Subcutaneous adipose tissue (tissue), 4 donors: ENCODE measurements around the gene STARD3NL. TPM values are rescaled to one million over a fixed set of nuclear protein-coding genes. Genes with fewer than 3 reads are reported as not detected.

Experiments used
- CTCF ChIP-seq: fragments of 450-650 bp; IDR thresholded peaks from one replicate; pipeline ENCODE4 v1.5.1; 2016; ENCODE audit warnings: low read depth, mild to moderate bottlenecking, control low read depth, antibody characterized with exemption, moderate library complexity
- total RNA-seq, 4 donors: library from RNA; depleted of rRNA; stranded (reverse); fragments of >200 nt; gene quantifications; one replicate each; pipeline ENCODE4 v1.1.0, GENCODE V29; 2016

Gene STARD3NL
- total RNA-seq, 4 donors from 2014 or later: 33.0 to 50.4 (median 42.3) TPM

GRCh38 chr7:38169847-38170246 lies 8.2 kb upstream of the STARD3NL start:
- no peak for TF ChIP-seq CTCF

DNA sequence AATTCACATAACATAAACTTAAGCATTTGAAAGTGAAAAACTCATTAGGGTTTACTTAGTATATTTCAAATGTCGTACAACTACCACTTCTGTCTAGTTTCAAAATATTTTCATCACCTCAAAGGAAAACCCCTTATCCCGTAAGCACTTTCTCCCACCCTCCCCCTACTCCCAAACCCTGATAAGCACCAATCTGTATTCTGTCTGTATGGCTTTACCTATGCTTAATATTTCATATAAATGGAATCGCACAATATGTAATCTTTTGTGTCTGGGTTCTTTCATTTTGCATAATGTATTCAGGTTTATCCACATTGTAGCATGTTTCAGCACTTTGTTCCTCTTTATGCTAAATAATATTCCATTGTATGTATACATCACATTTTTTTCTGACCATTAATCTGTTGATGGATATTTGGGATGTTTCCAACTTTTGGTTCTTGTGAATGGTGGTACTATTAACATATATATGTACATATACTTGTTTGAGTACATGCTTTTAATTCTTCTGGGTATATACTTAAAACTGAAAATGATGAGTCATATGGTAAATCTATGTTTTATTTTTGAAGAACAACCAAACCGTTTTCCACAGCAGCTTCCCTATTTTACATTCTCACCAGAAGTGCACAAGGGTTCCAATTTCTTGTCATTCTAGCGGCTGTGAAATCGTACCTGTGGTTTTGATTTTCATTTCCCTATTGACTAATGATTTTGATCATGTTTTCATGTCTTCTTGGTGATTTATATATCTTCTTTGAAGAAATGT lies 6.2 kb upstream of the STARD3NL start:
- TF ChIP-seq CTCF: no peak

DNA sequence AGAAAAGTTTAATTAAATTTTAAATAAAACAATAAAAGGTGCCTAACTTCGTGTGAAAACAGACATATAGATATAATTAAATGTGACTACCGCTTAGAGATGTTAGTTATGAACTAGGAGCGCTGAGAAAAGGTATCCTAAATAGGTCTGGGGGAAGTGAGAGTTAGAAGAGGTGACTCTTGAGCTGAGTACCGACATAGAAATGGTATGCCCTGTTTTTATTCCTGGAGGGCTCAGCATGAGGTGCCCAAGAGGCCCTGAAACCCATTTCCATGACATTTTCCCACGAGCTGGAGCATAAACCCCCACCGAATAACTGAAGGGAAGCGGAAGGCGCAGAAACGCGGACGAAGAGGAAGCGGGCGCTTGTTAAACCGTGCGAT lies 433 bp upstream of the STARD3NL start:
- TF ChIP-seq CTCF: no peak

DNA sequence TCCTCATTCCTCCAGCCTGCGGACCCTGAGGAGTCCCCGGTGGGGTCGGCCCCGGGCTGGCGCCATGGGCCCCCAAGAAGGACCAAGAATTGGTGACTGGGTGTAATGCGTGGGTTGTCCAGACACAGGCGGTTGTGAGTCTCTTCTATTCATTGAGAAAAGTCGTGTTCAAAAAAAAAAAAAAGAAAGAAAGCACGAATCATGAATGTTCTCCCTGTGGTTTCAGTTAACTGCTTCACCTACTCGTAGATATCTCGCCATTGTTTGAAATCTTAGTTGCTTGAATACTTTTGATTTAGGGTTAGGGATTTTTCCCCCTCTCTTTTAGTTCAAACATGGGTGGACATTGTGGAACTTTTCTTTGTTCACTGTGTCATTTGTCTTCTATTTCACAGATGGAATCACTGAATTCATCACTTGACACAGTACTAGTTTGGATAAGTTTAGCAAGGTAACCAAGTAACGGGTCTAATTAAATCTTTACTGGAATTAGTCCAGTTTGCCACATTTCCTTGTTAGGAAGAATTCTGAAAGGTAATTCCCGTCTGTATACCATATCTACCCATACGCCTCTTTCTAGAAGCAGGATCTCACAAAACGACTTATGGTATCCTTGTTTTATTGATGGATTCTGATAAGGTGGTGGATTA lies 775 bp downstream of the STARD3NL start:
- no peak for TF ChIP-seq CTCF

DNA sequence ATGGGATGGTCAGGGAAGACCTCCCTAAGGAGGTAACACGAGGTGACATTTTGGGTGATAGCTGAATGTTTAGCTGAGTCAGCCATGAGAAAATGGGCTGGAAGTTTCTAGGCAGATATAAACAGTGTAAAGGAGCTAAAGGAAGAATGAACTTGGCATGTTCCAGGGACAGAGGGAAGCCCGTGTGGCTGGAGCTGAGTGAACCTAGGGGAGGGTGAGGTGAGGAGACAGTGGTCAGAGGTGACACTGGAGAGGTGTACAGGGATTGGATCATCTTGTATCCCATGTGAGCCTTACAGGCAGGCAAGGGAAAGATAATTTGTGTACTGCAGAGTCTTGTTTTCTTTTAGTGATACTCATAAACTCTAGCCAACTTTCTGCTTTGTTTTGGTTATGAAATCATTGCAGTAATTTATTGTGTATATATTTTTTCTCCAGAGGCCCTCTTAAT lies 1.8 kb downstream of the STARD3NL start:
- no peak for TF ChIP-seq CTCF

DNA sequence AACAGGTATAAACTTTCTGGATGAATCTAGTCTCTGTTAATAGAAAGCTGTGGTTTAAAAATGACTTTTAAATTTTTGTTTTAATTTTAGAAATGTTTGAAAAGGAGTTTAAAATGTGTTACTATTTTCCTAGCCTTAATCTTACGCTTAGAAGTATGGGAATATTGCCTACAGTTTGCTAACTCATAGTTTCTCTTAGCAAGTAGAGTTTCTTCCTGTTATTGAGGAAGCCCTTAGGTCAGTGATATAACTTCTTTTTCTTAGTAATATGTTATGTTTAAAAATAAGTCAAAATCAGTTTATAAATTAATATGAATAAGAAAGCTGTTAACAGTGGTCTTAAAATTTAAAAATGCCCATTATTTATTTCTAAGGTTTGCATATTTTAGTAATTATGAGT lies 3.1 kb downstream of the STARD3NL start:
- no peak for TF ChIP-seq CTCF

- TF ChIP-seq CTCF: no peak
These were observed 4.4 kb downstream of the STARD3NL start for GRCh38 chr7:38182450-38182849.
